ENCODE data around the gene ATP6AP1. TPM values are rescaled to one million over a fixed set of nuclear protein-coding genes. Genes with fewer than 3 reads are reported as not detected.

The ATP6AP1 gene
- total and polyA plus RNA-seq, 2 experiments from 2014 or later: 52.4 to 155 TPM

DNA sequence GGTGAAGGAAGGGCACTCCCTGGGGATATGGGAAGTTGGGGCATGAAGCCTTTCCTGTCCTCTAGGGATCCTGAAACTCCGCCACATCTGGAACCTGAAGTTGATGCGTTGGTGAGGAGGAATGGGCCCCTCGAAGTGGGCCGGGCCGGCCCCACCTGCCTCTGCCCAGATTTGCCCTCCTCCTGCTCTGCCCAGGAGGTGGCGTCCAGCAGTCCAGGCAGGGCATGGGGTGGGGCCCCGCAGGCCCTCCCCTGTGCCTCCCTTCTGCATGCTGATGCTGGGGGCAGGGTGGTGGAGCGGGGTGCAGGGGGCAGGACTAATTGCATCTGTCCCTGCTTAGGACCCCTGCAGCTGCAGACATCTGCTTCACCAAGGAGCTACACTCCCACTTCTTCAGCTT lies 15.3 kb upstream of the ATP6AP1 start:
- Histone ChIP-seq H3K4me1 (ENCODE audit: low read depth) (no peaks in the 10 kb centered on the region), H3K9me3 (ENCODE audit: low read depth) (no peaks in the 10 kb centered on the region), H3K27me3 (no peaks in the 10 kb centered on the region), H3K27ac (no peak overlapping the region), H3K36me3 (no peaks in the 10 kb centered on the region), H3K4me3 (no peak overlapping the region)
- DNase-seq (ENCODE audit: low read depth in 1 of 2, low spot score in 1 of 2): no peak
- TF ChIP-seq, protein P1, sequence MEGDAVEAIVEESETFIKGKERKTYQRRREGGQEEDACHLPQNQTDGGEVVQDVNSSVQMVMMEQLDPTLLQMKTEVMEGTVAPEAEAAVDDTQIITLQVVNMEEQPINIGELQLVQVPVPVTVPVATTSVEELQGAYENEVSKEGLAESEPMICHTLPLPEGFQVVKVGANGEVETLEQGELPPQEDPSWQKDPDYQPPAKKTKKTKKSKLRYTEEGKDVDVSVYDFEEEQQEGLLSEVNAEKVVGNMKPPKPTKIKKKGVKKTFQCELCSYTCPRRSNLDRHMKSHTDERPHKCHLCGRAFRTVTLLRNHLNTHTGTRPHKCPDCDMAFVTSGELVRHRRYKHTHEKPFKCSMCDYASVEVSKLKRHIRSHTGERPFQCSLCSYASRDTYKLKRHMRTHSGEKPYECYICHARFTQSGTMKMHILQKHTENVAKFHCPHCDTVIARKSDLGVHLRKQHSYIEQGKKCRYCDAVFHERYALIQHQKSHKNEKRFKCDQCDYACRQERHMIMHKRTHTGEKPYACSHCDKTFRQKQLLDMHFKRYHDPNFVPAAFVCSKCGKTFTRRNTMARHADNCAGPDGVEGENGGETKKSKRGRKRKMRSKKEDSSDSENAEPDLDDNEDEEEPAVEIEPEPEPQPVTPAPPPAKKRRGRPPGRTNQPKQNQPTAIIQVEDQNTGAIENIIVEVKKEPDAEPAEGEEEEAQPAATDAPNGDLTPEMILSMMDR (IDR thresholded peaks at IDR 0.05; ENCODE audit: low read depth, low read length): no peak

DNA sequence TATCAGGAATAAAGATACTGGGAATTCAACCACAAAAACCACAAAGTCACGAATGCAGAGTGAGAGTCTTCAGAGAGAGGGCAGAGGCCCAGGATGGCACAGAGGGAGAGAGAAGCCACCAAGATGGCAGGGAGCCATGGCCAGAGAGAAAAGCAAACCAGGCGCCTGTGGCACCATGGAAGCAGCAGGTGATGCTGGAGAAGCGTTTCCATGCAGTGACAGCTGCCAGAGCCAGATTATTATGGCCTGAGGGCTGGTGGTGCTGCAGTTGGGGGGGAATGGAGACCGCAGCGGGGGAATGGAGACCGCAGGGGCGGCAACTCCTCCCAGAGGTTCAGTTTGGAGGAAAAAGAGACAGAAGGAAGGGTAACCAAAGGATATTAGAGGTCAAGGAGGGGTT lies 11.3 kb upstream of the ATP6AP1 start:
- TF ChIP-seq, protein P1 (IDR thresholded peaks at IDR 0.05; ENCODE audit: low read depth, low read length): no peak
- Histone ChIP-seq H3K27me3 (no peaks in the 10 kb centered on the region), H3K36me3 (no peaks in the 10 kb centered on the region), H3K27ac (no peak overlapping the region), H3K9me3 (ENCODE audit: low read depth) (no peaks in the 10 kb centered on the region), H3K4me3 (no peak overlapping the region), H3K4me1 (ENCODE audit: low read depth) (no peaks in the 10 kb centered on the region)
- DNase-seq (ENCODE audit: low read depth in 1 of 2, low spot score in 1 of 2): no peak

DNA sequence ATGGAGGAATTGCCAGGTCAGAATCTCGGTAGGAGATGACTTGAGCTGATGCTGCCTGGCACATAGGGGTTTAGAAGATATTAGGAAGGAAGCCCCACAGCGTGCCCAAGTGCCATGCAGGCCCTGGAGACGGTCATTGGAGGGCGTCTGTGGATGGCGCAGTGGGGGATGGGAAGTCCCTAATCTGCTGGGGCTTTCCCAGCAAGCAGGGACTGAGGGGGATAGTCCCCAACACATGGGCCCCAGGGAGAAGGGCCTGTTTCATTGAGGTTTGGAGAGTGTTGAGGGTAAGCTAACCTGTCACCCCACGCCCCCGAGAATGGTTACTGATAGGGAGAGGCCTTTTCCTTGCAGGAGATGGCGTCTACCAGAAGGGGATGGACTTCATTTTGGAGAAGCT lies 9.3 kb upstream of the ATP6AP1 start:
- TF ChIP-seq, protein P1 (IDR thresholded peaks at IDR 0.05; ENCODE audit: low read depth, low read length): no peak
- no peak overlapping the region for H3K27ac ChIP-seq

DNA sequence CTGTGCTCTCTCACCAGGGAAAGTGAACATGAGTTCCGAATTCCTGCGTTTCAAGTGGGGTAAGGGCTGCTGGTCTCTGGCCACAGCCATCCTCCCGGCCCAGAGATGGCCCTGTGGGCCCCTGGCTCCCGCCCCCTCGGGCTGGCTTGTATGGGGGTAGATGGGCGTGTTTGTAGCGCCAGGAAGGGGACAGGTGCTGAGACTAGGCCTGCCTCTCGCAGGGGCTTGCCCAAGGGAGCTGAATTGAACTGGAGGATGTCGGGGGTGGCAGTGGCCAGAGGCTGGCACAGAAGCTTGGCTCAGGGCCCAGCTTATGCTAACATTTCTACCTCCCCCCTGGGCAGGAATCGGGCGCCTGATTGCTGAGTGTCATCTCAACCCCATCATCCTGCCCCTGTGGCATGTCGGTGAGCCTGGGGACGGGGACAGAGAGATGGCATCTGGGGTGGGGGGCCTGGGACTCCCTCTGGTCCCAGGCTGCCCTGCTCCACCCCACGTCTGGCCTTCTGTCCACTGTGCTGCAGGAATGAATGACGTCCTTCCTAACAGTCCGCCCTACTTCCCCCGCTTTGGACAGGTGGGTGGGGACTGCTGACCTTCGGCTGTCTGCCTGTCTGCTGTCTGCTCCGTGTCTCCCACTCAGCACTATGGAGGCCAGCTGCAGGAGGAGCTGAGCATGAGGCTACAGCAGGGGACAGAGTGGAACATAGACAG lies 8.6 kb upstream of the ATP6AP1 start:
- Histone ChIP-seq H3K27ac (no peak overlapping the region), H3K4me1 (ENCODE audit: low read depth) (no peaks in the 10 kb centered on the region), H3K27me3 (no peaks in the 10 kb centered on the region), H3K4me3 (no peak overlapping the region), H3K9me3 (ENCODE audit: low read depth) (no peaks in the 10 kb centered on the region), H3K36me3 (no peaks in the 10 kb centered on the region)
- DNase-seq (ENCODE audit: low read depth in 1 of 2, low spot score in 1 of 2): no peak
- TF ChIP-seq, protein P1 (IDR thresholded peaks at IDR 0.05; ENCODE audit: low read depth, low read length): no peak

More for the DNA sequence above, 9.3 kb upstream of the ATP6AP1 start:
- no peak for DNase-seq (ENCODE audit: low read depth in 1 of 2, low spot score in 1 of 2)
- H3K9me3 ChIP-seq (ENCODE audit: low read depth): no peaks in the 10 kb centered on the region
- H3K27me3 ChIP-seq: no peaks in the 10 kb centered on the region
- no peak overlapping the region for H3K4me3 ChIP-seq
- no peaks in the 10 kb centered on the region for H3K36me3 ChIP-seq
- no peaks in the 10 kb centered on the region for H3K4me1 ChIP-seq (ENCODE audit: low read depth)

DNA sequence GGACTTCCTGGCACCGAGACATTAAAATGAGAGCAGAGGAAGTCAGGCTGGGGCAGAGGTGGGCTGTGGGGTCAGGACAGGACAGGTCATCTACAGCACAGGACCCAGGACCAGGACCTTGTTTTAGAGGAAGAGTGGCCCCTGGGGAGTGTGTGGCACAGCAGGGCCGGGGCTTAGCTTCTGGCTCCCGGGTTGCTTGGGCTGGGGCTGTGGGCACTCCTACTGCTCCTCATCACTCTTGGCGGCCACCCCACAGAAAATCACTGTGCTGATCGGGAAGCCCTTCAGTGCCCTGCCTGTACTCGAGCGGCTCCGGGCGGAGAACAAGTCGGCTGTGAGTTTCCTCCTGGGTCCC lies 8.1 kb upstream of the ATP6AP1 start:
- Histone ChIP-seq H3K27me3 (no peaks in the 10 kb centered on the region), H3K36me3 (no peaks in the 10 kb centered on the region), H3K4me3 (no peak overlapping the region), H3K4me1 (ENCODE audit: low read depth) (no peaks in the 10 kb centered on the region), H3K9me3 (ENCODE audit: low read depth) (no peaks in the 10 kb centered on the region), H3K27ac (no peak overlapping the region)
- no peak for DNase-seq (ENCODE audit: low read depth in 1 of 2, low spot score in 1 of 2)
- TF ChIP-seq, protein P1 (IDR thresholded peaks at IDR 0.05; ENCODE audit: low read depth, low read length): no peak
